Stimulated activated CD4-positive, alpha-beta T cell treated with anti-CD3 and anti-CD28 coated beads, Interleukin-12 subunit alpha, Interleukin-12 subunit beta, amount 100 ng/mL, for 48 hours (primary cell): Measurements from ENCODE around the gene PRPF8.
A peak's percentile ranks its signal among the peaks of the same experiment; 100 is the strongest.

Experiments used
- DNase-seq, 3 donors: peaks; one replicate each; pipeline ENCODE4 v3.0.0-alpha.2; 2020; ENCODE audit warnings: low read depth in 2 of 3, low spot score in 1 of 3

Gene PRPF8

DNA sequence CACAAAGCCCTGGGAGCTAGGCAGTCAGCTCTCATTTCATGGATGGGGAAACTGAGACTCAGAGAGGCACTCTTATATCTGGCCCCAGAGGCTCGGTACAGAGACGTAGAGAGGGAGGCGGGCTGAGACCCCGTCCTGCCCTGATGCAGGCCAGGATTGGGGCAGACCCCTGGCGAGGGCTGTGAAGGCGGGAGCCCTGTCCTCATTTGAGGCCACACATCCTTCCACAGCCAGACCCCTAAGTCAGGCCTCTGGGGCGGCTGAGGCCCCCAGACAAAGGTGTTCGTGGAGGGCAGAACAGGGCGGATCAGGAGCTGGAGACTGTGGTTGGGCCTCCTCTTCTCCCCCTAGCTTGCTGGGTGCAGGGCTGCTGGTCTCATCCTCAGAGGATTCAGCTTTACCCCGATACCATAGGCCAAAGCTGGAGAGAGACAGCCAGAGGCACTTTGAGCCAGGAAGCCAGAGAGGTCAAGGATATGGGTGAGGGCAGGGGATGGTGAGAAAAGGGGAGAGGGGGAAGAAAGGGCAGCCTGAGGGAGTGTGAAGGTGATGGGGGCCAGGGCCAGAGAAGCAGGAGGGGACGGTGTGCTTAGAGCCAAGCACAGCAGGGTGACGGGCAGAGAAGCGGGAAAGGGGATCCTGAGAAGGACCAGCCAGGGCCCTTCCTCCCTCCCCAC, 38.3 kb downstream of the PRPF8 start:
- no peak for DNase-seq

DNA sequence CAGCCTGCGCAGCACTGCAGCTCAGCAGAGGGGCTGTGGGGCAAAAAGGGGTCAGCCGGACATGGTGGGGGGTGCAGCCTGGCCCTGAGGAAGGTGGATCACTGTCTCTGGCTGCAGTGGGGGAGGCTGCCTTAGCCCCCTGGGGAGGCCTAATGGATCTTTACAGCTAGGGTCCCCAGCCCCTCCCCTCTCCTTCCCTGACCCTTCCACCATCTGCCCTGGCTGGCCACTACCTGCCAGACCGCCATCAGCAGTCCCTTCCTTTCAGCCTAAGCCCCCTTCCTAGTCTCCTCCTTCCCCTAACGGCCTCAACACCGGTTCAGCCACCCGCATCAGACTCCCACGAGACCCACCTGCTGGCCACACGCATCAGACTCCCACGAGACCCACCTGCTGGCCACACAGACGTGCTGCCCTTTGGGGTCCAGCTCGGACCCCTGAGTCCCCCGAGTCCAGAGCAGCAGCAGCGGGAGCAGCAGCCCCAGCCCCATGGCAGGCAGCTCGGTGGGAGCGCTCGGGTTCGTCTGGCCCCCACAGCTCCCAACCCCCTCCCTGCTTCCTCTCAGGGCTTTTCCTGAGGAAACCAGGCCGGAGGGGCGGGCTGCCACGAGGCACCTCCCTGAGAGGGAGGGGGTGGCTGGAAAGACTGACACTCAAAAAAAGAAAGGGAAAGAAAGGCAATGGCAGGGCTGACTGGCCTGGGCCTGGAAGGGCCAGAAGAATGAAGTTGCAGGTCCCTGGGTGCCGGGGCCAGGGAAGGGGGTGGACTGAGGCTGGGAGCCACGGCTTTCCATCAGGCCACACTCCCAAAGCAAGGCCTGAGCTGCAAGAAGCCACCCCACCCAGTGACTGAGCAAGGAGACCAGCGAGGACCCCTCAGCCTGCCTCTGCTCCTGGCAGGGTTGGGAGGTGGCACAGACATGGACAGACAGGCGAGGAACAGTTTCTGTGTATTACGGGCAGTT, 39.2 kb downstream of the PRPF8 start, which contains the start of gene SCARF1:
Gene SCARF1, minus strand, starts transcription at position 526 of the 965 bp plus-strand sequence. Its CDS starts 35 bp downstream, at position 491.
- no peak for DNase-seq

DNA sequence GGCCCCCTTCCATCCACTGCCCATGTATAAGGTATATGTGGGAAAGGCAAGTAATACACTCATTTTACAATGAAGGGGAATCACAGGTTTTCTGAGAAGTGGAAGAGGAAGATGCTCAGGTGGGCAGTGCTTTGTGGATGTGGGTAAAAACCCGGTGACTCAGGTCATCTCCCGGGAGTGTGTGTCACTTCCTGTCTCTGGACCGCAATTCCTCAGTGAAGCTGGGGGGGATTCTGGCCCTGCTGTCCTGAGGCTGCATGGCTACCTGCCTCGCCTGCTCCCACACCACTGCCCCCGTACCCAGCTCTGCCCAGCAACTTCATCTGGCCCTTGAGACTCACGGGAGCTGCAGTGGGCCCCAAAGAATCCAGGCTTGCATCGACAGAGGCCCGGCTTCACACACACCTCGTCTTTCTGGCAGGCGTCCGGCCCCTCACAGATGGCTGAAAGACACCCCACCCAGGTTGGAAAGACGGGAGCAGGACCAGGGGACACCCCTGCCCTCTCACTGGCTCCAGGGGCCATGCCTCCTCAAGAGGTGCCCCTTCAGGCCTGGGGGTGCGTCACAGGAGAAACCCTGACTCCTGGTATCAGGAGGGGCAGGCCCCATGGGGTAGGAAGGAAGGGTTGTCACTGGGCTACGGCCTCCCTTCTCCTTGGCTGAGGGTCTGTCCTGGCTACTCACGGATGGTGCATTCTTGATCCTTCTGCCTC, 40.0 kb downstream of the PRPF8 start:
- DNase-seq, result peak in 1 of 3 donors; percentile 28

DNA sequence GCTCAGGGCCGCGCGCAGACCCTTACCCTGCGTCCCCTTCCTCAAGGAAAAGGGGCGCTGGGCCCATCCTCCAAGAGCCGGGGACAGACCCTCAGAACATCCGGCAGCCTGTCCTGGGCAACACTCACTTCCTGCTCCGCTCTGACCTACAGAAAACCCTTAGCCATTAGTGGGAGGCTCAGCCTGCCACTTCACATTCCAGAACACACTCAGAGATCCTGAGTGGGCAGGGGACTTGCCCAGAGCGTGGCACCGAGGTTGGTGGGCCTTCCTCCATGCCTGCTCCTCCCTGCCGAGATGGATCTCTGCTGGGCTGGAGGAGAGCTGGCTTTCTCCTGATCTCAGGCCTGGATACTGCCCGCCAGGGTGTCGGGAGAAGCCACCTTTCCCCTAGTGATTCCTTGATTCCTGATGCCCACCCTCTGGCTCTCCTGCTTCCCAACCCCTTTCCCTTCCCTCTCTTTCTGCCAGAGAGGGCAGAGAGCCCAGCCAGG, 40.6 kb downstream of the PRPF8 start:
- no peak for DNase-seq

DNA sequence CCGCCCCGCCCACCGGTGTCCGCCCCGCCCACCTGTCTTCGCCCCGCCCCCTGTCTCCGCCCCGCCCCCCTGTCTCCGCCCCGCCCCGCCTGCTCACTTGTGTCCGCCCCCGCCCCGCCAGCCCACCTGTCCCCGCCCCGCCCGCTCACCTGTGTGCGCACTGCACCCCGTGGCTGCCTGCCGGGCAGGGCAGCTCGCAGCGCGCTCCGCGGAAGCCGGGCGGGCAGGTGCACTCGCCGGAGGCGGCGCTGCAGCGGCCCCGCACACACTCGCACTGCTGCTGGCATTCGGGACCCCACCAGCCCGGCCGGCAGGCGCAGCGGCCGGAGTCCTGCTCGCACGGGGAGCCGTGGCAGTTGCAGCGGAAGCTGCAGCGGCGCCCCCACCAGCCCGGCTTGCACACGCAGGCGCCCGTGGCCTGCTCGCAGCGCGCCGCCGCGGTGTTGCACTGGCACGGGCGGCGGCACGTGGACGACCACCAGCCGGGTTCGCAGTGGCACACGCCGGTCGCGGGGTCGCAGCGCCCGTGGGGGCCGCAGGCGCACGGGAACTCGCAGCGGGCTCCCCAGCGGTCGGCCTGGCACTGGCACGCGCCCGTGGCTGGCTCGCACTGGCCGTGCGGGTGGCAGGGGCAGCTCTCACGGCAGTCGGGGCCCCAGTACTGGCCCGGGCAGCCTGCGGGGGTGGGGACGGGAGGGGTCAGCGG, 41.2 kb downstream of the PRPF8 start:
- no peak for DNase-seq

DNA sequence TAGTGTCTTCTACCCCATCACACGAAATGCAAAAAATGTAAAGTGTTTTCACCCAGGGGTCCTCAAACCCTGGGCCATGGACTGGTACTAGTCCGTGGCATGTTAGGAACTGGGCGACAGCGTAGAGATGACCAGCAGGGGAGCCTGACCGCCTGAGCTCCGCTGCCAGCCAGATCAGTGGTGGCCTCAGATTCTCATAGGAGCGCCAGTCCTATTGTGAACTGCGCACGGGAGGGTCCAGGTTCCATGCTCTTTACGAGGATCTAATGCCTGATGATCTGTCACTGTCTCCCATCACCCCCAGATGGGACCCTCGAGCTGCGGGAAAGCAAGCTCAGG, 43.6 kb downstream of the PRPF8 start:
- no peak for DNase-seq

DNA sequence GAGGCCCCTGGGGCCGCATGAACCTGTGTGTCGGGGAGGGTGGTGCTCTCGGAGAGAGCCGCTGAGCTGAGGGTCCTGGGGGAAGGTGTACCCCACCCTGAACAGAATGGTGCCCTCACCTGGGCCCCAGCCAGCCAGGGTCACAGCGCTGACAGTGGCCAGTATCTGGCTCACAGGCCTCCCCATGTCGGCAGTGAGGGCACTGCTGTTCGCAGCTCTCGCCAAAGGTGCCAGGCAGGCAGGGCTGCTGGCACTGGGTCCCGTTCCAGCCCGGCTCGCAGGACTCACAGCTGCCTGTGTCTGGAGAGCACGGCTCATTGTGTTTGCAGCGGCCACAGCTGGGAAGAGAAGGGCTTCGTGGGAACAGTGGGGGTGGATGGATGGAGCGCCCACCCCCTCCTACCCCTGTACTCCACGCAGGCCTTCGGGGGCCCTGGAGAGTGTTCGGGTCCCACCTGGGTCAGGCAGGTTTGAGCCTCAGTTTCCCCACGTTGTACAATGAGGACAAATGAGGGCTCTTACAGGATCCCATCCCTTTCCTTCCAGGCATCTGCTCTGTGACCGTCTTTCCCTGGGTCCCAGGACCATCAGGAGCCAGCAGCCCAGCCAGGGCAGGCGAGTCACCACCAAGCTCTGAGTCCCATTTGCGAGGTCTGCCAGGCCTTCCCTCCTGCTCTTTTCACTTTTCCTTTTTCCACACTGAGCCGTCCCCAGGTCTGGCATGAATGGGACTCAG, 44.2 kb downstream of the PRPF8 start:
- no peak for DNase-seq

DNA sequence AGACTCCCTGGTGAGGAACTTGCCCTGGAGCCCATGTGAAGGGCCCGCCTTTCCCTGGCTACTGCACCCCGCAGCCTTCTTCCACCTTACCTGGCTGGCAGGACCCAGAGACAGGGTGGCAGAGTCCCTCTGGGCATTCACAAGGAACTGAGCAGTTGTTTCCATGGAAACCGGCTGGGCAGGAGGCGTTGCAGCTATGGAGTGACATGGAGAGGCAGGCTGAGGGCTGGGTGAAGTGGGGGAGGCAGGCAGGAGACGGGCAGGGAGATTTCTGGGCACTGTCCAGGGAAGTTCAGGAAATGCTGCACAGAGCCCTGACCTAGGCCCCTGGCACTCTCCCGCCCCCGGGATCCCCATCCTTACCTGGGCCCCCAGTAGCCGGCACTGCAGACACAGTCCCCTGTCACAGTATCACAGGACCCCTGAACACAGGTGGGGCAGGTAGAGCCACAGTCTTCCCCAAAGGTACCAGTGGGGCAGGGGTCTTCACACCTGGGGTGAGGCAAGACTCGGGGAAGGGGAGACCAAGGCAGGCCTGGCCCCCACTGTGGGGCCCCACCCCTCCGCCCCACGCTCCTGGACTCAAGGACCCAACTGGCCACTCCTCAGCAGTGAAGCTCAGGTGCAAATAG, 45.0 kb downstream of the PRPF8 start:
- no peak for DNase-seq

DNA sequence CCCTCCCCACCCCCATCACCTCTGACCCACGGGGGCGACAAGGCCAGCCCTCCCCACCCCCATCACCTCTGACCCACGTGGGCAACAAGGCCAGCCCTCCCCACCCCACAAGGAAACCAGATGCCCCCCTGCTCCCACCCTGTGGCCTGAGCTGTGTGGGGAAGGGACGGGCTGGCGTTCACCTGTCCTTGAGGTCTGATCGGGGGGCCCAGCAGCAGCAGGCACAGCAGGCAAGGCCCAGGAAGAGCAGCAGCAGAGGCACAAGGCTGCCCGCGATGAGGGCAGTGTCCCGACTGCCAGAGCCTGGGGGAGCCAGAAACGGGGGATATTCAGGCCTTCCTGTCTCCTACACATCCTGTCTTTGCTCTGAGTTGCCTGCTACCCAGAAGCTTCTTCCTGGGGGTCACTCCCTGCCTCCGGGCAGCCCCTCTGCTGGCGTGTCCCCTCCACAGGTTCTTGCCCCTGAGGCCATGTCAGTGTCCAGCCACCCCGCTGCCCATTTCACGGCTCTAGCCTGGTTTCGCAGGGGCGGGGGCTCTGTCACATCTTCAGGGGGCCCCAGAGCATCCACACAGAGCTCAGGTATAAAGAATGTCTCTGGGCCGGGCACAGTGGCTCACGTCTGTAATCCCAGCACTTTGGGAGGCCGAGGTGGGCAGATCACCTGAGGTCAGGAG, 45.9 kb downstream of the PRPF8 start:
- DNase-seq, result no peak

DNA sequence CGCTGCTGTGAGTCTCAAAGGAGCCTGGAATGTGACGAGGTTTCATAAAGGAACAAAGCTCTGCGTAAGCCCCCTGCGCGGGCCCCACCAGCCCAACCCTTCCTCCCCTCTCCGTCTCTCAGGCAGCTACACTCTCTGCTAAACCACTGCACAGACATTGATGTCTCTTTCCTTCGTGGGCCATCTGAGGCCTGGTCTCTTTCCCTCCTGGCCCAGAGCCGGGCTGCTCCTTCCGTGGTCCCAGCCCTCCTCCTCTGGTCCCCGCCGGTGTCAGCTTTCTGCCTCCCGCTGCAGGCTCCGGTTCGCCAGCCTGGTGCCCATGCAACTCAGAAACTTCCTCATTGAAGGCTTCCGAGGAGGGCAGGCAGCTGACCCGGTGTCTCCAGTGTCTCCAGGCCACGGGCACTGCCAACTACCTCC, 46.5 kb downstream of the PRPF8 start:
- DNase-seq, result no peak

DNA sequence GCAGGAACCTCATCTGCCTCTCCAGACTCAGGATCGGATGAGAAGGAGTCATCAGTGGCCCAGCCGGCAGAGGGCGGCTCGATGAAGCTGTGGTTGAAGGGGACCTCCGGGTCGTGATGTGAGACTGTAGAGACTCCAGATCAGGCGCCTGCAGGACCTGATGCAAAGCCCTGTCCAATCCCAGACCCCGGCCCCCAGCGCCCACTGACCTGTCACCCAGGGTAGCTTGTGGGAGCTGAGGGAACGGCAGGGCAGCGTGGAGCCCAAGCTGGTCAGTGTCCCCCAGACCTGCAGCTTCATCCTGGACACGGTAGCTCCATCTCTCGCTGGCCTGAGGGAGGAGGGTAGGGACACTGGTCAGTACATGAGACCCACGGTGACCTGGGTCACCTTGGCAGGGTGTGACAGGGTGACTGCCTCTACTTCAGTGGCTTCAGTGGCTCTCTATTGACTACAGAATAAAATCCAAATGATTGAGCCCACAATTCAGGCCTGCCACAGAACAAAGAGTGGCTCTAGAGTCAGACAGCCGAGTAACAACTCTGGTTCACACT, 47.9 kb downstream of the PRPF8 start:
- DNase-seq, result no peak

DNA sequence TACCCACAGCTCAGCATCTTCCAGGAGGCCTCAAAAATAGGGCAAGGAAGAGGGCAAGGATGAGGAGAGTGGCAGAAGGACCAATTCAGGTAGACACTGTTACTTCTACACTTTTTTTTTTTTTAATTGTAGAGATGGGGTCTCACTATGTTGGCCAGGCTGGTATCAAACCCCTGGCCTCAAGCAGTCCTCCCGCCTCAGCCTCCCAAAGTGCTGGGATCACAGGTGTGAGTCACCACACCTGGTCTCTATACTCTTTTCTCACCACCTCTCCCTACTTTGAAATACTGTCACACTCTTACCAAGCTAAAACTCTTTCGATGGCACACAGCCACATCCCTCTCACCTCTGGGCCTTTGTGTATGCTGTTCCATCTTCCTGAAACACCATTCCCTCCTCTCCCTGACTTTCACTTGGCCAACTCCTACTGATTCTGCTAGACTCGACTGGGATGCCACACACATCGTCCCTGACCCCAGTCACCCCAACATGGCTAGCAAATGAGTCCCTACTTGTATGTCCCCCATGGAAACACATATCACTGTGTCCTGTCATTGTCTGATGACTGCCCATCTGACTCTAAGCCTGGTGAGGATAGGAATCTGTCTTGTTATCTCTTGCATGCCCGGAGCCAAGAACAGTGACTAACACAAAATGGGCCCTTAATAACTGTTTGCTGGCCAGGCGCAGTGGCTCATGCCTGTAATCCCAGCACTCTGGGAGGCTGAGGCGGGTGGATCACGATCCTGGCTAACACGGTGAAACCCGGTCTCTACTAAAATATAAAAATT, 48.8 kb downstream of the PRPF8 start:
- DNase-seq, result no peak

DNA sequence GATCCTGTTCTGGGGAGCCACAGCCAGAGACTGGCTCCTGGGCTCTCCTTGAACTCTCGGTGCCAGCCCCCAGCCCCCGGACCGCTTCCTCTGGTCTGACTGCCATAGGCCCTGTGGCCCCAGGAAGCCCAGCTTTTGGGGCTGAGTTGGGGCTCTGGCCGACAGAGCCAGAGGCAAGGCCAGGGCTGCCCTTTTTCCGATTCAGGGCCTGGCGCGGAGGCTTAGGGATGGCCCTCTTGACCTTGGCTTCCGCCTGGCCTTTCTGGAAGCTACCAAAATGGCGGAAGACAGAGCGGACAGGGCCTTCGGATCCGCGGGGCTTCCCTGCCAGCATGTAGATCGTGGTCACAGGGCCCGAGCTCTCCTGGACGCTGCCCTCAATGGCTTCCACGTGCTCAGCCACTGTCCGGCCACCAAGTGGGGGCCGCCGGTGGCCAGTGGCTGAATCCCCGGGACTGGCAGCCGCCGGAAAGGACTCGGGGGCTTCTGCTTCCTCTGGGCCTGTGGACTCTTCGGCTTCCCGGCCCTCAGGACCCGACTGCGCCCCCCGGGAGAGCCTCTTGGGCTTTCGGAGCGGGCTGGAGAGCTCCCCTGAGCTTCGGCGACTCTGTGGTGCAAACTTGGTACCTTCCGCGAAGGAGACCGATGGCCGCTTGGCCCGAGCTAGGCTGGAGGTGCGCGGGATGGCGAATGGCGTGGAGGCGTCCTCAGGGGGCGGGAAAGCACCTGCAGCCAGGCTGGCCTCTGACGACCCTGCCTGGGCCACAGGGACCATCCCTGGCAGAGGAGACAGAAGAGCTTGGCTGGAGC, 49.6 kb downstream of the PRPF8 start:
- no peak for DNase-seq

DNA sequence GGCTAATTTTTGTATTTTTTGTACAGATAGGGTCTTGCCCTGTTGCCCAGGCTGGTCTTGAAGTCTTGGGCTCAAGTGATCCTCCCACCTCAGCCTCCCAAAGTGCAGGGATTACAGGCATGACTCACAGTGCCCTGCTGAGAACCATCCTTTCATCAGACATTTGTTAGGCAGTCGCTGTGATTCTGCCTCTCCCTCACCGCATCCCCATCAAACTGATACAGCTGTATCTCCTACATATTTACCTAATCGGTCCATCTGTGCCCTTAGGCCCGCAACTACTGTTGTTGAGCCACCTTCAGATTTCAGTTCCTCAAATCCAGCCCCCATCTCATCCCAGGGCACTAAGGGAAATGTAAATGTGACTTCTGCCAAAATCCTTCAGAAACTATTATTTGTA, 54.0 kb downstream of the PRPF8 start:
- DNase-seq, result no peak

DNA sequence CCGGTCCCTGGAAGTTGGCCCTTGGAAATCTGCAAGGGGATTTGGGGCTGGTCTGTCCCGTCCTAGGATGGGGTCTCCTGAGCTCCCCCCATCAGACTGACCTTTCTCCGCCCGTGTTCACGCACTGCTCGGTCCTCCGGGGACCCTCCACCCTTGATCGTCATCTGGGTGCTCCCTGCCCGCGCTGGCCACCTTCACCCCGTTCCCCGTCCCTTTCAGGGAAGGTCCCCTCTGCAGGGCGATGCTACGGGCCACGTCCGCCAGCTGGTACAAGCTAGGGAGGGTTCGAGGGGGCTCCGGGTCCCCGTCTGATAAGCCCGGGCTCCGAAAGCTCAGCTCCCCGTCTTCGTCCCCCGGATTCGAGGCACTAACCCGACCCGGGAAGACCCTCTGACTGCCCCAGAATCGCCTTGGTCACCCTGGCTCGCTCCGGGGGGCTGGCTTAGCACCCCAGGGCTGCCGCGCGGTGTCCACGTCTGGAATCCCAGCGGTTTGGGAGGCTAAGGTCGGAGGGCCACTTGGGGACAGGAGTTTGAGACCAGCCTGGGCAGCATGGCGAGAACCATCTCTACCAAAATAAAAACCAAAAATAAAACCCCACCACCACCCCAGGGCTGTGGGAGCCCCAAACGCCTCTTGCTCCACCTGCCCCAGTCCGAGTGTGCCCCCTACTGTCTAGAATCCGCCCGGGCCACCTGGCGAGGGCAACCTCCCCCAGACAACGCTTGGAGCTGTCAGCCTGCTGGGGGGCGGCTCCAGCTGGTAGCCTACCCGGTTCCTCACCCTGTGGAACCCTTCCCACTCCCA, 55.0 kb downstream of the PRPF8 start:
- peak; percentile 61 to 87 (median 73) for DNase-seq

DNA sequence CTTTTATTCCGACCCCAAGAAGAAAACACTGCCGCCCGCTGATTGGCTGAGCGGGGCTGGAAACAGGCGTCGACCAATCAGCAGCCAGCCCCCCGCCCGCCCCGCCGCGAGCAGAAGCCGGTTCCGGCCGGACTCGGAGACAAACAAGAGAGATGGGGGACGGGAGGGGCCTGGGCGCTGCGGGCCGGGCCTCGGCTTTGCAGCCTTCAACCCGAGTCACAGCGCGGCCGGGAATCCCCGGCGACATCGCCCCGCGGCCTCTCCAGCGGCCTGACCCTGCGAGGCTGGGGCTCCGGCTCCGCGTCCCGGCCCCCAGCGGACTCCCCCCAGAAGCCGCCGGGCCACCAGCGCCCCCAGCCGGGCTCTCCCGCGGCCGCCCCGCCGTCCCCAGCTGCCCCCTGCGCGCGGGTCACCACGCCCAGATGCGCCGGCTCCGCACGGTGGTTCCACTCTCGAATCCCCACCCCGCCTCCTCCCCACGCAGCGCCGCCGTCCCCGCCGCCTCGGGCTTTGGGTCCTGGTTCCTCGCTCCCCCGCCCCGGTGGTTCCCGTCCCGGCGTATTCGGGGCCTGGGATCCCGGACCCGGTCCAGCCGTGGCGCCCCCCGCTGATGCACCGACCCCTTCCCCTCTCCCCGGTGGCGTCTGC, 55.7 kb downstream of the PRPF8 start:
- peak; percentile 69 to 84 (median 73) for DNase-seq
